Thymus (tissue), 11 donors: ENCODE data around the gene HSD11B1L. TPM values are rescaled to one million over a fixed set of nuclear protein-coding genes. Genes with fewer than 3 reads are reported as not detected.
"Not testable (repeated sequence)": the region's sequence is repeated elsewhere in the genome, so short reads cannot be mapped to it uniquely, and the experiment has no call there.

Source experiments
- DNase-seq, 9 donors: peaks; one replicate each; pipeline ENCODE4 v3.0.0-alpha.2; 2013; ENCODE audit warnings: low spot score in 9 of 9, low read depth in 6 of 9, missing footprints in 1 of 9
- H3K27ac ChIP-seq, 2 donors: one replicate each; pipeline ENCODE4 v1.5.1; 2013; ENCODE audit warnings: control low read depth in 1 of 2, low read depth in 1 of 2, low read length in 1 of 2, mild to moderate bottlenecking in 1 of 2, moderate library complexity in 1 of 2
- H3K27me3 ChIP-seq, 2 donors: one replicate each; pipeline ENCODE4 v1.5.1; 2013; ENCODE audit warnings: low read length in 1 of 2; ENCODE audit not compliant: control insufficient read depth in 2 of 2, insufficient read depth in 1 of 2
- H3K36me3 ChIP-seq, 2 donors: one replicate each; pipeline ENCODE4 v1.5.1; 2013; ENCODE audit warnings: low read length in 1 of 2, mild to moderate bottlenecking in 1 of 2, moderate library complexity in 1 of 2; ENCODE audit not compliant: control insufficient read depth in 2 of 2, insufficient read depth in 2 of 2
- H3K4me1 ChIP-seq, 2 donors: one replicate each; pipeline ENCODE4 v1.5.1; 2013; ENCODE audit warnings: low read length in 2 of 2; ENCODE audit not compliant: control insufficient read depth in 2 of 2, insufficient read depth in 2 of 2
- H3K4me3 ChIP-seq, 2 donors: one replicate each; pipeline ENCODE4 v1.5.1; 2013; ENCODE audit warnings: low read length in 2 of 2, control low read depth in 1 of 2, mild to moderate bottlenecking in 1 of 2
- H3K9me3 ChIP-seq, 2 donors: one replicate each; pipeline ENCODE4 v1.5.1; 2013; ENCODE audit warnings: low read length in 1 of 2, mild to moderate bottlenecking in 1 of 2; ENCODE audit not compliant: control insufficient read depth in 2 of 2, insufficient read depth in 1 of 2
- WGBS: extraction: QIAGEN DNeasy Blood & Tissue Kit; methylation state at CpG from one replicate; pipeline ENCODE4 v1.1.7; 2013; 5-methylcytosine and 5-hydroxymethylcytosine counted together
- polyA plus RNA-seq: library from polyadenylated mRNA; stranded (reverse); fragments of 200-250 nt; gene quantifications from one replicate; pipeline ENCODE4 v1.2.3, GENCODE V29; 2013
- total RNA-seq: library from RNA; stranded (reverse); fragments of 120-200 nt; gene quantifications from one replicate; pipeline ENCODE4 v1.2.4, GENCODE V29; 2013
- donor health status: healthy.

HSD11B1L gene
- total and polyA plus RNA-seq, 2 donors = 4.6 to 6.5 TPM

GRCh38 chr19:5681391-5682106 lies 722 bp downstream of the HSD11B1L start:
- peaks cover 0 to 6% of the 10 kb centered on the region in 2 donors for H3K9me3 ChIP-seq
- H3K27ac ChIP-seq = no peak overlapping the region
- H3K27me3 ChIP-seq = peaks cover 0 to 3% of the 10 kb centered on the region in 2 donors
- peak overlapping the region; percentile 83 to 100 for H3K4me3 ChIP-seq
- WGBS = 75% methylated on average over 17 of the region's 17 CpGs
- H3K36me3 ChIP-seq = no peaks in the 10 kb centered on the region
- DNase-seq = no peak
- H3K4me1 ChIP-seq = peaks cover 21% of the 10 kb centered on the region in 2 donors

- H3K27ac ChIP-seq = no peak overlapping the region
- no peaks in the 10 kb centered on the region for H3K36me3 ChIP-seq
- peaks cover 0 to 3% of the 10 kb centered on the region in 2 donors for H3K27me3 ChIP-seq
- no peak for DNase-seq
- H3K4me3 ChIP-seq = no peak overlapping the region
- peaks cover 0 to 6% of the 10 kb centered on the region in 2 donors for H3K9me3 ChIP-seq
- WGBS = 97% methylated on average over 3 of the region's 3 CpGs
- H3K4me1 ChIP-seq = peaks cover 21 to 24% of the 10 kb centered on the region in 2 donors
These were observed 1.3 kb downstream of the HSD11B1L start for GRCh38 chr19:5682107-5682482.

GRCh38 chr19:5683177-5683886 lies 2.5 kb downstream of the HSD11B1L start:
- Histone ChIP-seq H3K4me1 (peaks cover 25 to 29% of the 10 kb centered on the region in 2 donors), H3K36me3 (no peaks in the 10 kb centered on the region), H3K27me3 (peaks cover 0 to 3% of the 10 kb centered on the region in 2 donors), H3K9me3 (peaks cover 0 to 11% of the 10 kb centered on the region in 2 donors), H3K4me3 (no peak overlapping the region), H3K27ac (no peak overlapping the region)
- DNase-seq = no peak
- 98% methylated on average over 10 of the region's 10 CpGs for WGBS

- Histone ChIP-seq H3K27ac (no peak overlapping the region), H3K27me3 (peaks cover 0 to 3% of the 10 kb centered on the region in 2 donors), H3K4me1 (peaks cover 19 to 24% of the 10 kb centered on the region in 2 donors), H3K9me3 (peaks cover 0 to 11% of the 10 kb centered on the region in 2 donors), H3K36me3 (no peaks in the 10 kb centered on the region), H3K4me3 (no peak overlapping the region)
- WGBS = 97% methylated on average over 22 of the region's 22 CpGs
- no peak for DNase-seq
These were observed 4.0 kb downstream of the HSD11B1L start for GRCh38 chr19:5684694-5685430.

- WGBS = 4% methylated on average over 16 of the region's 16 CpGs
- H3K27ac ChIP-seq = peak overlapping the region; percentile 90 to 91
- peaks cover 0 to under 1% of the 10 kb centered on the region in 2 donors for H3K27me3 ChIP-seq
- H3K4me3 ChIP-seq = peak overlapping the region; percentile 53 to 72
- H3K9me3 ChIP-seq = peaks cover 0 to 5% of the 10 kb centered on the region in 2 donors
- H3K4me1 ChIP-seq = peaks cover 19 to 27% of the 10 kb centered on the region in 2 donors
- peaks cover 1 to 2% of the 10 kb centered on the region in 2 donors for H3K36me3 ChIP-seq
- no peak for DNase-seq
These were observed 5.5 kb downstream of the HSD11B1L start for GRCh38 chr19:5686326-5686646.

GRCh38 chr19:5686647-5687359 lies 6.0 kb downstream of the HSD11B1L start:
- Histone ChIP-seq H3K4me1 (peaks cover 18 to 30% of the 10 kb centered on the region in 2 donors), H3K27ac (peak overlapping the region; percentile 90 to 91)
- whole genome bisulfite sequencing = under 1% methylated on average over 59 of the region's 59 CpGs

GRCh38 chr19:5687360-5688198 lies 6.8 kb downstream of the HSD11B1L start:
- DNase-seq = no peak
- WGBS = 62% methylated on average over 76 of the region's 76 CpGs
- peaks cover 14 to 15% of the 10 kb centered on the region in 2 donors for H3K36me3 ChIP-seq
- peaks cover 0 to 5% of the 10 kb centered on the region in 2 donors for H3K9me3 ChIP-seq
- H3K4me1 ChIP-seq = peaks cover 18 to 36% of the 10 kb centered on the region in 2 donors
- H3K27me3 ChIP-seq = no peaks in the 10 kb centered on the region
- peak overlapping the region; percentile 36 to 91 for H3K27ac ChIP-seq
- H3K4me3 ChIP-seq = peak overlapping the region; percentile 53 to 72

More at GRCh38 chr19:5686647-5687359, 6.0 kb downstream of the HSD11B1L start:
- H3K9me3 ChIP-seq = peaks cover 0 to 5% of the 10 kb centered on the region in 2 donors
- DNase-seq = peak; percentile 67 to 93 (median 86)
- no peaks in the 10 kb centered on the region for H3K27me3 ChIP-seq
- peaks cover 6 to 7% of the 10 kb centered on the region in 2 donors for H3K36me3 ChIP-seq
- peak overlapping the region; percentile 53 to 72 for H3K4me3 ChIP-seq

GRCh38 chr19:5688262-5688881 lies 7.5 kb downstream of the HSD11B1L start:
- Histone ChIP-seq H3K36me3 (peaks cover 22 to 23% of the 10 kb centered on the region in 2 donors), H3K4me1 (peaks cover 18 to 36% of the 10 kb centered on the region in 2 donors)
- H3K4me3 ChIP-seq, H3K27me3 ChIP-seq, DNase-seq, H3K9me3 ChIP-seq, H3K27ac ChIP-seq: not testable (repeated sequence)
- 97% methylated on average over 13 of the region's 13 CpGs for WGBS
